Endodermal cell (in vitro differentiated cells): ENCODE measurements around the gene NUDCD3. TPM values are rescaled to one million over a fixed set of nuclear protein-coding genes. Genes with fewer than 3 reads are reported as not detected.
A peak's percentile ranks its signal among the peaks of the same experiment; 100 is the strongest.

Source experiments
- DNase-seq: peaks from one replicate; pipeline ENCODE4 v3.0.0-alpha.2; 2017
- H3K27ac ChIP-seq: 2 replicates; pipeline ENCODE4 v1.5.1; 2013; ENCODE audit warnings: mild to moderate bottlenecking, low read depth, low read length, moderate library complexity
- H3K27me3 ChIP-seq: 2 replicates; pipeline ENCODE4 v1.6.1; 2013; ENCODE audit warnings: mild to moderate bottlenecking, low read length, moderate library complexity; ENCODE audit not compliant: insufficient read depth, control insufficient read depth, poor library complexity, severe bottlenecking
- H3K36me3 ChIP-seq: 2 replicates; pipeline ENCODE4 v1.7.0; 2013; ENCODE audit warnings: mild to moderate bottlenecking, low read length, moderate library complexity; ENCODE audit not compliant: control insufficient read depth, insufficient read depth
- H3K4me1 ChIP-seq: one replicate; pipeline ENCODE4 v1.7.0; 2013; ENCODE audit warnings: low read length; ENCODE audit not compliant: control insufficient read depth, insufficient read depth
- H3K4me3 ChIP-seq: 2 replicates; pipeline ENCODE4 v1.5.1; 2013; ENCODE audit warnings: mild to moderate bottlenecking, low read length, moderate library complexity
- H3K9ac ChIP-seq: 2 replicates; pipeline ENCODE4 v1.6.1; 2013; ENCODE audit warnings: mild to moderate bottlenecking, low read length, moderate library complexity; ENCODE audit not compliant: poor library complexity, severe bottlenecking; ENCODE audit errors: extremely low read depth
- H3K9me3 ChIP-seq: 2 replicates; pipeline ENCODE4 v1.6.1; 2013; ENCODE audit warnings: mild to moderate bottlenecking, low read length, moderate library complexity; ENCODE audit not compliant: control insufficient read depth
- H3K27ac Mint-ChIP-seq: 2 replicates; pipeline ENCODE4 v1.8.0; 2020; ENCODE audit warnings: mixed read lengths
- H3K27me3 Mint-ChIP-seq: 2 replicates; pipeline ENCODE4 v1.8.0; 2021; ENCODE audit warnings: mild to moderate bottlenecking, mixed read lengths; ENCODE audit not compliant: insufficient read depth
- H3K36me3 Mint-ChIP-seq: 2 replicates; pipeline ENCODE4 v1.8.0; 2020; ENCODE audit warnings: low read depth, mixed read lengths
- H3K4me1 Mint-ChIP-seq: 2 replicates; pipeline ENCODE4 v1.8.0; 2020; ENCODE audit warnings: mixed read lengths
- H3K4me3 Mint-ChIP-seq: 2 replicates; pipeline ENCODE4 v1.8.0; 2020; ENCODE audit warnings: mild to moderate bottlenecking, moderate library complexity, mixed read lengths
- H3K9me3 Mint-ChIP-seq: 2 replicates; pipeline ENCODE4 v1.8.0; 2020; ENCODE audit warnings: mild to moderate bottlenecking, mixed read lengths
- CTCF ChIP-seq: fragments of 200-600 bp; sonication (generic); conservative IDR thresholded peaks from 2 replicates; pipeline ENCODE4 v1.5.0; 2021; ENCODE audit warnings: antibody characterized with exemption, mild to moderate bottlenecking
- WGBS, 2 experiments: methylation state at CpG; one replicate each; pipeline versions ENCODE4 v1.1.5 to v1.1.7; 2013; ENCODE audit warnings: missing lambda C conversion rate in 2 of 2, mixed read lengths in 1 of 2; ENCODE audit not compliant: insufficient coverage in 1 of 2, insufficient read length in 1 of 2; 5-methylcytosine and 5-hydroxymethylcytosine counted together
- total RNA-seq, 2 donors: library from RNA; stranded (reverse); fragmentation: NEBNext Ultra II Directional in 1 of 2; extraction: Animal tissue kit (Norgen Biotek cat#: 25700) in 1 of 2; gene quantifications; 2 replicates in 1 of 2; 3 replicates in 1 of 2; pipeline ENCODE4 v1.2.1, GENCODE V29; 2021

Gene NUDCD3
- total RNA-seq, 2 donors from 2014 or later: 80.8 to 116 TPM

DNA sequence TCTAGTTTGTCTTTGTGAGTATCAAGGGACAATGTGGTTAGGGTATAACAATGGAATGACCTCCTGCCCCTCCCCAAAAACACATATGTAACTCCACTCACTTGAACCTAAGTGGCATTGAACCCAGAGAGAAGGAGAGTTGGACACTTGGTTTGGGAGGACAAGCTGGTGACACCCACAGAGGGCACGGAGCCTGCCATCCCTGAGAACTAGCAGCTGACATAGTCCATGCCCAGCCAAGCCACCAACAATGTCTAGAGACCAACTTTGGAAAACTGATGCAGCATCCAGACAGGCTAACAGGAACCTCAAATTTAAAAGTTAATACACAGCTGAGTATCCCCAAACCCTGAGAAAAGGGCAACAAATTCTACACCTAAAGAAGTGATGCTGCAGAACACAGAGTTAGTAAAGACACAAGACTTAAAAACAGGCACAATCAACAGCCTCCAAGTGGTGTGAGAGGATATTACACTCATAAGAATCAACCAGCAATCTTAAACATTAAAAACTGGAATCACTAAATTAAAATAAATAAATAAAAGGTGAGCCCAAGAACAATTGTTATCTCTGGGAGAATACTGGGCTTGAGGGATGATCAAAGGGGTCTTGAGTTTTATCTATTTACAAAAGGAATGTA, 27.2 kb downstream of the NUDCD3 start:
- H3K9ac ChIP-seq: no peak overlapping the region
- no peak overlapping the region for H3K27ac ChIP-seq
- H3K9me3 ChIP-seq: no peaks in the 10 kb centered on the region
- TF ChIP-seq CTCF: peak; percentile 66
- DNase-seq: no peak
- H3K4me3 ChIP-seq: no peak overlapping the region
- H3K36me3 ChIP-seq: peaks cover 65% of the 10 kb centered on the region
- Mint-ChIP-seq H3K27ac (no peak overlapping the region), H3K4me1 (peaks cover 2% of the 10 kb centered on the region), H3K27me3 (no peaks in the 10 kb centered on the region), H3K4me3 (no peak overlapping the region), H3K9me3 (no peaks in the 10 kb centered on the region), H3K36me3 (peaks cover 29% of the 10 kb centered on the region)
- 80 to 95% methylated on average over 1 of the region's 1 CpG for WGBS, 2 experiments
- H3K27me3 ChIP-seq: no peaks in the 10 kb centered on the region
- no peaks in the 10 kb centered on the region for H3K4me1 ChIP-seq

DNA sequence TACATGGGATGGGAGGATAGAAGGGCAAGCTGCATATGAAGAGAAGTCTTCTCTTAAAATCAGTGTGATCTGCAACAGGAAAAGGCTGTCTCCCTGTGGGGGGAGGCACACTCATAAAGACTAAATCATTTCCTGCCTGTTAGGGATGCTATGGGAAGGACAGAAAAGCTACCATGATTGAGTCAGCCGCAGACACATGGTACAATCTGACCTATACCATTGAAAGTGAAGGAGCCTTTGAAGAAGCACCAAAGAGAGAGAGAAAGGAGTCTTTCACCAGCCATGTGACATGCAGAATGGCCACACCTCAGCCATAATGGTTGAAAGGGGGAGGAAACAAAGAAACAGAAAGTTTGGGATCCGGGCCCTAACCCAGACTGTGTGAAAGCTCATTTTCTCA, 29.1 kb downstream of the NUDCD3 start:
- Mint-ChIP-seq H3K27me3 (no peaks in the 10 kb centered on the region), H3K27ac (no peak overlapping the region), H3K4me3 (no peak overlapping the region), H3K4me1 (no peaks in the 10 kb centered on the region), H3K36me3 (peaks cover 19% of the 10 kb centered on the region), H3K9me3 (no peaks in the 10 kb centered on the region)
- H3K4me1 ChIP-seq: no peaks in the 10 kb centered on the region
- no peak overlapping the region for H3K27ac ChIP-seq
- TF ChIP-seq CTCF: no peak
- 92 to 100% methylated on average over 1 to 2 of the region's 2 CpGs for WGBS, 2 experiments
- no peak overlapping the region for H3K4me3 ChIP-seq
- H3K9me3 ChIP-seq: no peaks in the 10 kb centered on the region
- H3K36me3 ChIP-seq: peaks cover 63% of the 10 kb centered on the region
- DNase-seq: no peak
- H3K27me3 ChIP-seq: no peaks in the 10 kb centered on the region
- H3K9ac ChIP-seq: no peak overlapping the region

- 94 to 100% methylated on average over 1 to 2 of the region's 3 CpGs for WGBS, 2 experiments
- H3K4me1 Mint-ChIP-seq: no peaks in the 10 kb centered on the region
- Histone ChIP-seq H3K36me3 (peaks cover 55% of the 10 kb centered on the region), H3K4me1 (no peaks in the 10 kb centered on the region), H3K9ac (no peak overlapping the region), H3K4me3 (no peak overlapping the region), H3K27me3 (no peaks in the 10 kb centered on the region), H3K27ac (no peak overlapping the region), H3K9me3 (no peaks in the 10 kb centered on the region)
- H3K27ac Mint-ChIP-seq: no peak overlapping the region
- no peak overlapping the region for H3K4me3 Mint-ChIP-seq
- TF ChIP-seq CTCF: no peak
- DNase-seq: no peak
- no peaks in the 10 kb centered on the region for H3K27me3 Mint-ChIP-seq
- peaks cover 24% of the 10 kb centered on the region for H3K36me3 Mint-ChIP-seq
- H3K9me3 Mint-ChIP-seq: no peaks in the 10 kb centered on the region
These were observed 30.1 kb downstream of the NUDCD3 start for GRCh38 chr7:44460325-44460724.
